Breast epithelium (tissue), 3 donors: ENCODE results near the gene KCNIP3.

Experiments used
- POLR2A ChIP-seq: fragments of 450-650 bp; IDR thresholded peaks from one replicate; pipeline ENCODE4 v1.6.1; 2016; ENCODE audit warnings: antibody characterized with exemption, mild to moderate bottlenecking, moderate library complexity
- TF ChIP-seq, protein P1 (sequence below), 3 donors: fragments of 450-650 bp; IDR thresholded peaks; one replicate each; pipeline ENCODE4 v1.5.1; 2016 to 2017; ENCODE audit warnings: antibody characterized with exemption in 3 of 3, mild to moderate bottlenecking in 3 of 3, moderate library complexity in 3 of 3

DNA sequence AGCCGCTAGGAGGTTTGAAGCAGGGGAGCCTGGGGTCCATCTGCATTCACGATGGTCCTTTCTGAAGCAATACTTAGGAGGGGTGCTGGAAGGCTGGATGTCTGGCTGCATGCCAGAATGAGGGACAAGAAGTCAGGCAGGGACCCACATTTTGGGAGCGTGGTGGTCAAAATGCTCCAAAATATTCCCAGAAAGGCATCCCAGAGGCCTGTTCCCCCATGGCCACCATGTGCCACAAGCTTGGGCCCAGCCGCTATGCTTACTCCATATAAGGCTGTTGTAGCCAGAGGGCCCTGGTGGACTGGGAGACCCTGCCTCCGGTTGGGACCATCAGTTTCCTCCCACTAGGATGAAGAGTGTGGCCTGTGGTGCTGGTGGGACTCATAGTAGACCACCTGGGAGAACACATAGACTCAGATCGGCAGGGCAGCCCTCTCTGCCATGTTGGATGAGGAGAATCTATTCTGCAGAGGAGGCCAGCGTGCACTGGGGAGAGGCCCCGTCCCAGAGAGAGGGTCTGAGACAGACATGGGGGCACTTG, 26.5 kb upstream of the KCNIP3 start:
- TF ChIP-seq, protein P1, sequence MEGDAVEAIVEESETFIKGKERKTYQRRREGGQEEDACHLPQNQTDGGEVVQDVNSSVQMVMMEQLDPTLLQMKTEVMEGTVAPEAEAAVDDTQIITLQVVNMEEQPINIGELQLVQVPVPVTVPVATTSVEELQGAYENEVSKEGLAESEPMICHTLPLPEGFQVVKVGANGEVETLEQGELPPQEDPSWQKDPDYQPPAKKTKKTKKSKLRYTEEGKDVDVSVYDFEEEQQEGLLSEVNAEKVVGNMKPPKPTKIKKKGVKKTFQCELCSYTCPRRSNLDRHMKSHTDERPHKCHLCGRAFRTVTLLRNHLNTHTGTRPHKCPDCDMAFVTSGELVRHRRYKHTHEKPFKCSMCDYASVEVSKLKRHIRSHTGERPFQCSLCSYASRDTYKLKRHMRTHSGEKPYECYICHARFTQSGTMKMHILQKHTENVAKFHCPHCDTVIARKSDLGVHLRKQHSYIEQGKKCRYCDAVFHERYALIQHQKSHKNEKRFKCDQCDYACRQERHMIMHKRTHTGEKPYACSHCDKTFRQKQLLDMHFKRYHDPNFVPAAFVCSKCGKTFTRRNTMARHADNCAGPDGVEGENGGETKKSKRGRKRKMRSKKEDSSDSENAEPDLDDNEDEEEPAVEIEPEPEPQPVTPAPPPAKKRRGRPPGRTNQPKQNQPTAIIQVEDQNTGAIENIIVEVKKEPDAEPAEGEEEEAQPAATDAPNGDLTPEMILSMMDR (IDR thresholded peaks at IDR 0.05), result no peak
- no peak for TF ChIP-seq POLR2A
